ENCODE results near the gene ANKRD11.

DNA sequence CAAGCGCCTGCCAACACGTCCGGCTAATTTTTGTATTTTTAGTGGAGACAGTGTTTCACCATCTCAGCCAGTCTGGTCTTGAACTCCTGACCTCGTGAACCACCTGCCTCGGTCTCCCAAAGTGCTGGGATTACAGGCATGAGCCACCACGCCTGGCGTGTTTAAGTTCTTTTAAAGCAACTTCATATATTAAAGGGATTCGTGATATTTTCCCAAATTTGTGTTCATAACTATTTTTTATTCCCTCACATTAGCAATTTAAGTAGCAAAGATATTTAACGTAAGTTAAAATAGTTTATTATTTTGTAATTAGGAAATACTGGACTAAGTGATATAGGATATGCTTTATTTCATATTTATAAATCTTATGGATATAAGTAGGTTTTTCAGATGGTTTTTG is 22.1 kb upstream of the ANKRD11 start:
- TF ChIP-seq, protein P1, sequence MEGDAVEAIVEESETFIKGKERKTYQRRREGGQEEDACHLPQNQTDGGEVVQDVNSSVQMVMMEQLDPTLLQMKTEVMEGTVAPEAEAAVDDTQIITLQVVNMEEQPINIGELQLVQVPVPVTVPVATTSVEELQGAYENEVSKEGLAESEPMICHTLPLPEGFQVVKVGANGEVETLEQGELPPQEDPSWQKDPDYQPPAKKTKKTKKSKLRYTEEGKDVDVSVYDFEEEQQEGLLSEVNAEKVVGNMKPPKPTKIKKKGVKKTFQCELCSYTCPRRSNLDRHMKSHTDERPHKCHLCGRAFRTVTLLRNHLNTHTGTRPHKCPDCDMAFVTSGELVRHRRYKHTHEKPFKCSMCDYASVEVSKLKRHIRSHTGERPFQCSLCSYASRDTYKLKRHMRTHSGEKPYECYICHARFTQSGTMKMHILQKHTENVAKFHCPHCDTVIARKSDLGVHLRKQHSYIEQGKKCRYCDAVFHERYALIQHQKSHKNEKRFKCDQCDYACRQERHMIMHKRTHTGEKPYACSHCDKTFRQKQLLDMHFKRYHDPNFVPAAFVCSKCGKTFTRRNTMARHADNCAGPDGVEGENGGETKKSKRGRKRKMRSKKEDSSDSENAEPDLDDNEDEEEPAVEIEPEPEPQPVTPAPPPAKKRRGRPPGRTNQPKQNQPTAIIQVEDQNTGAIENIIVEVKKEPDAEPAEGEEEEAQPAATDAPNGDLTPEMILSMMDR (IDR thresholded peaks at IDR 0.05): no peak
- TF ChIP-seq POLR2A (IDR thresholded peaks at IDR 0.05): no peak
